ENCODE measurements around the gene CFAP99.

The CFAP99 gene

DNA sequence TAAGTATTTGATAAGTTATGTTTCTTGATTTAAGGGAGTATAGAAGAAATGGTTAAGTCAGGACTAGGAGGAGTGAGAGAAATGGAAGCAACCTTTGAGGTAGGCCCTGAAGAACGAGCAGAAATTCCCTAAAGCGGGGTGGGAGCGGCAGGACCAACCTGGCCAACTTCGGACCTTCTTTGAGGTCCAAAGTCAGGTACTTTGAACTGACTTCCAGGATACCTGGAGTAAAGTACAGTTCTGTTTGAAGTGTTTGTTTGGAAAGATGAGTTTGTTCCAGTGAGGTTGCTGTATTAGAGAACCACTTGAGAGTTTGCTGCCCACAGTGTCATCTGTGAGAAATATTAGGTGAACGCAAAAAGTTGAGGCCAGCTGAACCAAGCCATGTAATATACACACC, 61.9 kb downstream of the CFAP99 start:
- DNase-seq (no peak), ATAC-seq (ENCODE audit: insufficient read depth, low read depth) (no peak)
- H3K27me3 ChIP-seq (ENCODE audit: insufficient read depth, low read length, poor library complexity): no peaks in the 10 kb centered on the region
- H3K79me2 ChIP-seq (ENCODE audit: insufficient read depth, low read length): peaks cover 100% of the 10 kb centered on the region
- 0 out of 2 replicates have a peak, but pooled peaks cover 4% of the 10 kb centered on the region for H3K4me1 ChIP-seq (ENCODE audit: insufficient read depth, low read length)
- H3K36me3 ChIP-seq (ENCODE audit: insufficient read depth, low read length): peaks cover 48% of the 10 kb centered on the region
- H3K27ac ChIP-seq (ENCODE audit: low read length): no peak overlapping the region
- TF ChIP-seq, protein P1, sequence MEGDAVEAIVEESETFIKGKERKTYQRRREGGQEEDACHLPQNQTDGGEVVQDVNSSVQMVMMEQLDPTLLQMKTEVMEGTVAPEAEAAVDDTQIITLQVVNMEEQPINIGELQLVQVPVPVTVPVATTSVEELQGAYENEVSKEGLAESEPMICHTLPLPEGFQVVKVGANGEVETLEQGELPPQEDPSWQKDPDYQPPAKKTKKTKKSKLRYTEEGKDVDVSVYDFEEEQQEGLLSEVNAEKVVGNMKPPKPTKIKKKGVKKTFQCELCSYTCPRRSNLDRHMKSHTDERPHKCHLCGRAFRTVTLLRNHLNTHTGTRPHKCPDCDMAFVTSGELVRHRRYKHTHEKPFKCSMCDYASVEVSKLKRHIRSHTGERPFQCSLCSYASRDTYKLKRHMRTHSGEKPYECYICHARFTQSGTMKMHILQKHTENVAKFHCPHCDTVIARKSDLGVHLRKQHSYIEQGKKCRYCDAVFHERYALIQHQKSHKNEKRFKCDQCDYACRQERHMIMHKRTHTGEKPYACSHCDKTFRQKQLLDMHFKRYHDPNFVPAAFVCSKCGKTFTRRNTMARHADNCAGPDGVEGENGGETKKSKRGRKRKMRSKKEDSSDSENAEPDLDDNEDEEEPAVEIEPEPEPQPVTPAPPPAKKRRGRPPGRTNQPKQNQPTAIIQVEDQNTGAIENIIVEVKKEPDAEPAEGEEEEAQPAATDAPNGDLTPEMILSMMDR (IDR thresholded peaks at IDR 0.05; ENCODE audit: borderline replicate concordance, extremely low read depth, low read length, poor library complexity, severe bottlenecking): no peak
- TF ChIP-seq EZH2 (IDR thresholded peaks at IDR 0.05; ENCODE audit: borderline replicate concordance, low read depth, low read length, severe bottlenecking): no peak
- H3K9ac ChIP-seq (ENCODE audit: low read depth, low read length): no peak overlapping the region
- H3K9me3 ChIP-seq (ENCODE audit: insufficient read depth, low read length, severe bottlenecking): no peaks in the 10 kb centered on the region
- H2AFZ ChIP-seq (ENCODE audit: low read depth, low read length): no peak overlapping the region
- no peak overlapping the region for H3K4me2 ChIP-seq (ENCODE audit: insufficient read depth, low read length)
- H4K20me1 ChIP-seq (ENCODE audit: insufficient read depth, low read length): peaks cover 98% of the 10 kb centered on the region
- no peak overlapping the region for H3K4me3 ChIP-seq (ENCODE audit: low read depth in 1 of 2, low read length in 2 of 2)

DNA sequence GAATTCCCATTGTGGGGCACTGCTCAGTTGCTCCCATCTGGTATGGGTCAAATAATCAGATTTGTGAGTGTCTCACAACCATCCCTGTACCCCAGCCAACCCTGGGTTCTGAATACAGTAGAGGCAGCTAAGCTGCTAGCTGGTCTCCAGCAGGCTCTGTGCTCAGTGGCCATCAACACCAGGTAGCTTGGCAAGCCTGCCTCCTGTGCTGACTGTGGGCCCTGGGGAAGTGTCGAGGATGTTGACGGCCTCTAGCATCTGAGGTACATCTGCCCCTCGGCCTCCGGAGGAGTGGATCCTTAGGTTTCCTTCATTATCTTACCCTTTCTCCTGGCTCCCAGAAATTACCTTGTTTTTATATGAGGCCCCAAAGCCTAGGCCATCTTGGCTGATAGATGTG, 63.4 kb downstream of the CFAP99 start:
- H4K20me1 ChIP-seq (ENCODE audit: insufficient read depth, low read length): peaks cover 98% of the 10 kb centered on the region
- H3K9ac ChIP-seq (ENCODE audit: low read depth, low read length): no peak overlapping the region
- no peaks in the 10 kb centered on the region for H3K4me1 ChIP-seq (ENCODE audit: insufficient read depth, low read length)
- peaks cover 48% of the 10 kb centered on the region for H3K36me3 ChIP-seq (ENCODE audit: insufficient read depth, low read length)
- no peak for TF ChIP-seq EZH2 (IDR thresholded peaks at IDR 0.05; ENCODE audit: borderline replicate concordance, low read depth, low read length, severe bottlenecking)
- H3K27ac ChIP-seq (ENCODE audit: low read length): no peak overlapping the region
- ATAC-seq (ENCODE audit: insufficient read depth, low read depth): no peak
- H2AFZ ChIP-seq (ENCODE audit: low read depth, low read length): no peak overlapping the region
- peaks cover 100% of the 10 kb centered on the region for H3K79me2 ChIP-seq (ENCODE audit: insufficient read depth, low read length)
- no peak for DNase-seq
- H3K27me3 ChIP-seq (ENCODE audit: insufficient read depth, low read length, poor library complexity): no peaks in the 10 kb centered on the region
- H3K4me2 ChIP-seq (ENCODE audit: insufficient read depth, low read length): no peak overlapping the region
- no peaks in the 10 kb centered on the region for H3K9me3 ChIP-seq (ENCODE audit: insufficient read depth, low read length, severe bottlenecking)
- H3K4me3 ChIP-seq (ENCODE audit: low read depth in 1 of 2, low read length in 2 of 2): no peak overlapping the region

DNA sequence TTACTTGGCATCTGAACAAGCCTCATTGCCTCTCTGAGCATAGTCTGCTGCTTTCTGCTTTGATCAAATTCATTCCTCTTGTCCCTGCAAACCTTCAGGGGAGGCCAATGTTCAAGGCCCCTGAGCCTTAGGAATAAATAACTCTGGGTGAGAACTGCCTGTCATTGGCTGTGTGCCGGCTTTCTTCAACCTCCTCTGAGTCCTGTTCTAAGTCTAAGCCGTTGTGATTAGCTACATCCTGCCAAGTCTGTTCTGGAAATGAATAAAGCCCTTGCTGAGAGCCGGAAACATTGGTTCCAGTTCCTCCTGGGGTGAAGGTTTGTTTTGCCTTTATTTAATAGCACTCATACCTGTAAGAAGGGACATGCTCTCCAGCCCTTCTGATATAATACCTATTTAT, 63.9 kb downstream of the CFAP99 start:
- no peaks in the 10 kb centered on the region for H3K27me3 ChIP-seq (ENCODE audit: insufficient read depth, low read length, poor library complexity)
- H3K9me3 ChIP-seq (ENCODE audit: insufficient read depth, low read length, severe bottlenecking): no peaks in the 10 kb centered on the region
- DNase-seq: no peak
- H3K27ac ChIP-seq (ENCODE audit: low read length): no peak overlapping the region
- no peaks in the 10 kb centered on the region for H3K4me1 ChIP-seq (ENCODE audit: insufficient read depth, low read length)
- no peak overlapping the region for H3K4me2 ChIP-seq (ENCODE audit: insufficient read depth, low read length)
- no peak for TF ChIP-seq EZH2 (IDR thresholded peaks at IDR 0.05; ENCODE audit: borderline replicate concordance, low read depth, low read length, severe bottlenecking)
- TF ChIP-seq, protein P1 (IDR thresholded peaks at IDR 0.05; ENCODE audit: borderline replicate concordance, extremely low read depth, low read length, poor library complexity, severe bottlenecking): no peak
- peaks cover 100% of the 10 kb centered on the region for H3K79me2 ChIP-seq (ENCODE audit: insufficient read depth, low read length)
- peaks cover 96% of the 10 kb centered on the region for H4K20me1 ChIP-seq (ENCODE audit: insufficient read depth, low read length)
- no peak overlapping the region for H3K4me3 ChIP-seq (ENCODE audit: low read depth in 1 of 2, low read length in 2 of 2)
- H3K36me3 ChIP-seq (ENCODE audit: insufficient read depth, low read length): peaks cover 47% of the 10 kb centered on the region
- no peak overlapping the region for H3K9ac ChIP-seq (ENCODE audit: low read depth, low read length)
- no peak overlapping the region for H2AFZ ChIP-seq (ENCODE audit: low read depth, low read length)
- ATAC-seq (ENCODE audit: insufficient read depth, low read depth): no peak

DNA sequence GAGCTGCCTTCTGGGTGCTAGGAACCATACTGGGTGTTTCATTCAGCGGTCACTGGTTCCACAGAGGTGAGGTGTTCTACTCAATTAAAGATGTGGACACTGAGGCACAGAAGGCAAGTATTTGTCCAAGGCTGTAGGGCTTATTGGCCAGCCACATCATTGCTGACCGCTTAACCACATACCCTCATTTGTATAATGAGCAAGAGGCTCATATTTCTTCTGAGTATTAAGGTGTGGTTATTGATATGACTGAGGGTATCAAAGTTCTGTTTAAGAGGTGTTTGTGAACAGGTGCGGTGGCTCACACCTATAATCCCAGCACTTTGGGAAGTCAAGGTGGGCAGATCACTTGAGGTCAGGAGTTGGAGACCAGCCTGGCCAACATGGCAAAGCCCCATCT, 64.5 kb downstream of the CFAP99 start:
- H3K4me2 ChIP-seq (ENCODE audit: insufficient read depth, low read length): no peak overlapping the region

More for the DNA sequence above, 64.5 kb downstream of the CFAP99 start:
- ATAC-seq (ENCODE audit: insufficient read depth, low read depth) (no peak), DNase-seq (no peak)
- peaks cover 96% of the 10 kb centered on the region for H4K20me1 ChIP-seq (ENCODE audit: insufficient read depth, low read length)
- H3K9ac ChIP-seq (ENCODE audit: low read depth, low read length): no peak overlapping the region
- H3K9me3 ChIP-seq (ENCODE audit: insufficient read depth, low read length, severe bottlenecking): no peaks in the 10 kb centered on the region
- H2AFZ ChIP-seq (ENCODE audit: low read depth, low read length): no peak overlapping the region
- TF ChIP-seq, protein P1 (IDR thresholded peaks at IDR 0.05; ENCODE audit: borderline replicate concordance, extremely low read depth, low read length, poor library complexity, severe bottlenecking): no peak
- no peak for TF ChIP-seq EZH2 (IDR thresholded peaks at IDR 0.05; ENCODE audit: borderline replicate concordance, low read depth, low read length, severe bottlenecking)
- H3K4me1 ChIP-seq (ENCODE audit: insufficient read depth, low read length): no peaks in the 10 kb centered on the region
- H3K4me3 ChIP-seq (ENCODE audit: low read depth in 1 of 2, low read length in 2 of 2): no peak overlapping the region
- H3K79me2 ChIP-seq (ENCODE audit: insufficient read depth, low read length): peaks cover 100% of the 10 kb centered on the region
- peaks cover 48% of the 10 kb centered on the region for H3K36me3 ChIP-seq (ENCODE audit: insufficient read depth, low read length)
- no peaks in the 10 kb centered on the region for H3K27me3 ChIP-seq (ENCODE audit: insufficient read depth, low read length, poor library complexity)
- H3K27ac ChIP-seq (ENCODE audit: low read length): no peak overlapping the region
